K562 treated with DMSO at 1 percent for 12 hours (cell line): ENCODE data around the gene PADI1. TPM values are rescaled to one million over a fixed set of nuclear protein-coding genes. Genes with fewer than 3 reads are reported as not detected.

ENCODE experiments used
- total RNA-seq: library from RNA; unstranded; fragments of 300-600 nt; gene quantifications from 2 replicates; pipeline ENCODE4 v1.2.3, GENCODE V29; 2022; ENCODE audit not compliant: insufficient read depth

The PADI1 gene, protein sequence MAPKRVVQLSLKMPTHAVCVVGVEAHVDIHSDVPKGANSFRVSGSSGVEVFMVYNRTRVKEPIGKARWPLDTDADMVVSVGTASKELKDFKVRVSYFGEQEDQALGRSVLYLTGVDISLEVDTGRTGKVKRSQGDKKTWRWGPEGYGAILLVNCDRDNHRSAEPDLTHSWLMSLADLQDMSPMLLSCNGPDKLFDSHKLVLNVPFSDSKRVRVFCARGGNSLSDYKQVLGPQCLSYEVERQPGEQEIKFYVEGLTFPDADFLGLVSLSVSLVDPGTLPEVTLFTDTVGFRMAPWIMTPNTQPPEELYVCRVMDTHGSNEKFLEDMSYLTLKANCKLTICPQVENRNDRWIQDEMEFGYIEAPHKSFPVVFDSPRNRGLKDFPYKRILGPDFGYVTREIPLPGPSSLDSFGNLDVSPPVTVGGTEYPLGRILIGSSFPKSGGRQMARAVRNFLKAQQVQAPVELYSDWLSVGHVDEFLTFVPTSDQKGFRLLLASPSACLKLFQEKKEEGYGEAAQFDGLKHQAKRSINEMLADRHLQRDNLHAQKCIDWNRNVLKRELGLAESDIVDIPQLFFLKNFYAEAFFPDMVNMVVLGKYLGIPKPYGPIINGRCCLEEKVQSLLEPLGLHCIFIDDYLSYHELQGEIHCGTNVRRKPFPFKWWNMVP
- total RNA-seq = 0.15 TPM in 1 of 2 replicates, not detected in the other

DNA sequence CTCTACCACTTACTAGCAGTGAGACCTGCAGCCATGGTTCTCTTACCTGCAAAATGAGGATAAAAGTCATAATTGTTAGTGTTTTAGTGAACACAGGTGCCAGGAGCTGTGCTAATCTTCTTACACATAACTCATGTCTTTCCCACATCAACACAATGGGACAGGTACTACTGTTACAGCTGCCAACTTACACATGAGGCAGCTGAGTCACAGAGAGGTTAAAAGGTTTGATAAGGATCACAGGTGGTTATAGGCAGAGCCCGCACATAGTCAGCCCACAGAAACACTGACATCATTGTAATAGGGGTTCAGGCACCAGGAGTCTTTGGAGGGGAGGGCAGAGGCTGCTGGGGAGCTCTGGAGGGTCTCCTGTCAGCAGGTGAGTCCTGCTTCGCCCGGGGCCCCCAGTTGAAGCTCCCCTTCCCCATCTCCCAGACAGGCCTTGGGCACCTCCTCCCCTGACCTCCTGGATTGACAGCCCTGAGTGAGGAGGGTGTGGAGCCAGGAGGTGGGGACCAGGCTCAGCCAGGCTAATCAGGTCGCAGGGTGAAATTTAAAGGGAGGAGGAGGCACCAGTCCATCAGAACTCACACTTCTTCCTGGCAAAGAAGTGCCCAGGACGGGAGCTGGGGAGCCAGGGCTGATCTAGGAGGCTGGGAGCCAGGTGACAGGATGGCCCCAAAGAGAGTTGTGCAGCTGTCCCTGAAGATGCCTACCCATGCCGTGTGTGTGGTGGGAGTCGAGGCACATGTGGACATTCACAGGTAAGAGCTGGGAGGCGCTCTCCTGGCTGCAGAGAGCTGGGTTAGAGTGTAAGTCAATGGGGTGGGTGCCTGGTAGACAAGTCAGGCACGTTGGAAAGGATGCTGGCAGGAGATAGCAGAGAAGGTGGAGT is at the start of gene PADI1:
TSS of gene PADI1 (plus strand) at position 583 of the 895 bp plus-strand sequence. CDS start at position 673, 90 bp downstream.

DNA sequence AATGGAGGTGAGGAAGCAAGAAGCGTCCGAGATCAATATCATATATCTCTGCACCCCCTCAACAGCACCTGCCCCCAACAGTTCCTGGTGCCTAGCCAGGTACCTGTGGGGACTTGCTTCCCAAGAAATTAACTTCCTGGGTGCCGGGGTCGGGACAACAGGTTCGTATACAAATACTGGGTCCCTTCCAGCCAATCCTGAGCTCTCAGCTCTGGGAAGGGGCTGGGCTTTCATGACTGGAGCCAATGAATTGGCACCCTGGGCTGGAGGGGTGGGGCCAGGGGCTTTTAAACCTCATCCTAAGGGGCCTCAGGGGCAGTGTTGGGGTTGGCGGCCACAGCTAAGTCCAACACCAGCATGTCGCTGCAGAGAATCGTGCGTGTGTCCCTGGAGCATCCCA is 43.9 kb downstream of the PADI1 start, which contains the start of gene PADI3:
TSS of gene PADI3 (plus strand) at position 318 of the 400 bp plus-strand sequence. CDS start at position 358, 40 bp downstream.

Other genes starting within 250 kb of the PADI1 start
- gene MFAP2, start 224.5 kb upstream of the PADI1 start, total RNA-seq = not detected in 2 replicates
- gene ATP13A2, start 193.2 kb upstream of the PADI1 start, total RNA-seq = 49.8 and 75.6 TPM in 2 replicates
- 199 and 204 TPM in 2 replicates for gene SDHB, start 151.1 kb upstream of the PADI1 start, total RNA-seq
- not detected in 2 replicates for gene PADI2, start 85.7 kb upstream of the PADI1 start, total RNA-seq
- gene PADI3, start 44.0 kb downstream of the PADI1 start, total RNA-seq = 0.19 TPM in 1 of 2 replicates, not detected in the other
- not detected in 2 replicates for gene PADI4, start 103.1 kb downstream of the PADI1 start, total RNA-seq
- not detected in 2 replicates for gene PADI6, start 167.1 kb downstream of the PADI1 start, total RNA-seq
- gene RCC2, start 234.5 kb downstream of the PADI1 start, total RNA-seq = 66.3 and 105 TPM in 2 replicates